ENCODE data around the gene PPP4R3A.
"Not testable (repeated sequence)": the region's sequence is repeated elsewhere in the genome, so short reads cannot be mapped to it uniquely, and the experiment has no call there.

Gene PPP4R3A

GRCh38 chr14:91510171-91511042 is at the start of gene PPP4R3A:
Gene PPP4R3A, minus strand, starts transcription at chr14:91510310. Its CDS starts 663 bp downstream, at chr14:91509647.
- peaks cover 45% of the 10 kb centered on the region for H3K36me3 Mint-ChIP-seq (ENCODE audit: low read depth)
- H3K4me3 Mint-ChIP-seq = peak within 1 kb of the TSS; percentile 93
- peak within 1 kb of the TSS; percentile 100 for H3K27ac Mint-ChIP-seq
- peak; percentile 96 for DNase-seq
- H3K27me3 Mint-ChIP-seq = no peaks in the 10 kb centered on the region
- H3K4me1 Mint-ChIP-seq (ENCODE audit: low read depth) = peaks cover 21% of the 10 kb centered on the region
- H3K9me3 Mint-ChIP-seq = no peaks in the 10 kb centered on the region

GRCh38 chr14:91555531-91555930 is 45.4 kb upstream of the PPP4R3A start:
- no peaks in the 10 kb centered on the region for H3K4me1 Mint-ChIP-seq (ENCODE audit: low read depth)
- H3K9me3 Mint-ChIP-seq = peaks cover 9% of the 10 kb centered on the region
- no peak for DNase-seq
- H3K27ac Mint-ChIP-seq = no peak overlapping the region
- no peaks in the 10 kb centered on the region for H3K36me3 Mint-ChIP-seq (ENCODE audit: low read depth)
- H3K4me3 Mint-ChIP-seq = no peak overlapping the region
- H3K27me3 Mint-ChIP-seq = peaks cover 3% of the 10 kb centered on the region

- Mint-ChIP-seq H3K4me1 (ENCODE audit: low read depth) (no peaks in the 10 kb centered on the region), H3K27ac (no peak overlapping the region), H3K36me3 (ENCODE audit: low read depth) (no peaks in the 10 kb centered on the region), H3K4me3 (no peak overlapping the region), H3K27me3 (peaks cover 3% of the 10 kb centered on the region), H3K9me3 (peaks cover 9% of the 10 kb centered on the region)
- no peak for DNase-seq
These were observed 44.6 kb upstream of the PPP4R3A start for GRCh38 chr14:91554535-91555332.

GRCh38 chr14:91548108-91548507 is 38.0 kb upstream of the PPP4R3A start:
- Mint-ChIP-seq H3K9me3 (no peaks in the 10 kb centered on the region), H3K4me1 (ENCODE audit: low read depth) (no peaks in the 10 kb centered on the region), H3K27ac (no peak overlapping the region), H3K27me3 (no peaks in the 10 kb centered on the region), H3K4me3 (no peak overlapping the region), H3K36me3 (ENCODE audit: low read depth) (no peaks in the 10 kb centered on the region)
- DNase-seq = no peak

GRCh38 chr14:91545946-91546716 is 36.0 kb upstream of the PPP4R3A start:
- Mint-ChIP-seq H3K27ac (no peak overlapping the region), H3K4me1 (ENCODE audit: low read depth) (no peaks in the 10 kb centered on the region), H3K36me3 (ENCODE audit: low read depth) (no peaks in the 10 kb centered on the region), H3K4me3 (no peak overlapping the region), H3K9me3 (peaks cover 14% of the 10 kb centered on the region), H3K27me3 (no peaks in the 10 kb centered on the region)
- no peak for DNase-seq

GRCh38 chr14:91545204-91545603 is 35.1 kb upstream of the PPP4R3A start:
- Mint-ChIP-seq H3K4me1 (ENCODE audit: low read depth) (no peaks in the 10 kb centered on the region), H3K4me3 (no peak overlapping the region), H3K9me3 (peaks cover 20% of the 10 kb centered on the region), H3K27me3 (no peaks in the 10 kb centered on the region), H3K27ac (no peak overlapping the region), H3K36me3 (ENCODE audit: low read depth) (no peaks in the 10 kb centered on the region)
- no peak for DNase-seq

- Mint-ChIP-seq H3K36me3 (ENCODE audit: low read depth) (no peaks in the 10 kb centered on the region), H3K4me3 (no peak overlapping the region), H3K9me3 (peaks cover 15% of the 10 kb centered on the region), H3K27me3 (peaks cover 15% of the 10 kb centered on the region), H3K27ac (no peak overlapping the region), H3K4me1 (ENCODE audit: low read depth) (no peaks in the 10 kb centered on the region)
- DNase-seq = no peak
These were observed 26.2 kb upstream of the PPP4R3A start for GRCh38 chr14:91536327-91536726.

GRCh38 chr14:91534059-91534458 is 23.9 kb upstream of the PPP4R3A start:
- not testable (repeated sequence) for H3K9me3 Mint-ChIP-seq; H3K4me3 Mint-ChIP-seq; H3K4me1 Mint-ChIP-seq (ENCODE audit: low read depth); H3K36me3 Mint-ChIP-seq (ENCODE audit: low read depth); DNase-seq; H3K27ac Mint-ChIP-seq
- peaks cover 15% of the 10 kb centered on the region for H3K27me3 Mint-ChIP-seq

GRCh38 chr14:91533623-91534022 is 23.5 kb upstream of the PPP4R3A start:
- DNase-seq = no peak
- Mint-ChIP-seq H3K9me3 (no peaks in the 10 kb centered on the region), H3K4me3 (no peak overlapping the region), H3K36me3 (ENCODE audit: low read depth) (no peaks in the 10 kb centered on the region), H3K4me1 (ENCODE audit: low read depth) (no peaks in the 10 kb centered on the region), H3K27me3 (peaks cover 15% of the 10 kb centered on the region), H3K27ac (no peak overlapping the region)

GRCh38 chr14:91523972-91524371 is 13.9 kb upstream of the PPP4R3A start:
- Mint-ChIP-seq H3K9me3 (peaks cover 3% of the 10 kb centered on the region), H3K27ac (no peak overlapping the region), H3K4me1 (ENCODE audit: low read depth) (no peaks in the 10 kb centered on the region), H3K27me3 (no peaks in the 10 kb centered on the region), H3K4me3 (no peak overlapping the region), H3K36me3 (ENCODE audit: low read depth) (no peaks in the 10 kb centered on the region)
- no peak for DNase-seq

- H3K27ac Mint-ChIP-seq = no peak overlapping the region
- peaks cover 4% of the 10 kb centered on the region for H3K27me3 Mint-ChIP-seq
- DNase-seq = no peak
- no peaks in the 10 kb centered on the region for H3K4me1 Mint-ChIP-seq (ENCODE audit: low read depth)
- peaks cover 3% of the 10 kb centered on the region for H3K9me3 Mint-ChIP-seq
- no peak overlapping the region for H3K4me3 Mint-ChIP-seq
- no peaks in the 10 kb centered on the region for H3K36me3 Mint-ChIP-seq (ENCODE audit: low read depth)
These were observed 11.0 kb upstream of the PPP4R3A start for GRCh38 chr14:91521061-91521640.

- Mint-ChIP-seq H3K9me3 (peaks cover 3% of the 10 kb centered on the region), H3K4me3 (no peak overlapping the region), H3K36me3 (ENCODE audit: low read depth) (no peaks in the 10 kb centered on the region), H3K27me3 (peaks cover 4% of the 10 kb centered on the region), H3K27ac (no peak overlapping the region), H3K4me1 (ENCODE audit: low read depth) (no peaks in the 10 kb centered on the region)
- no peak for DNase-seq
These were observed 10.0 kb upstream of the PPP4R3A start for GRCh38 chr14:91520138-91520537.

GRCh38 chr14:91519239-91520036 is 9.3 kb upstream of the PPP4R3A start:
- no peak for DNase-seq
- Mint-ChIP-seq H3K9me3 (peaks cover 3% of the 10 kb centered on the region), H3K36me3 (ENCODE audit: low read depth) (no peaks in the 10 kb centered on the region), H3K4me3 (no peak overlapping the region), H3K4me1 (ENCODE audit: low read depth) (no peaks in the 10 kb centered on the region), H3K27ac (no peak overlapping the region), H3K27me3 (peaks cover 4% of the 10 kb centered on the region)

Measured in activated T-cell treated with anti-CD3 and anti-CD28 coated beads, Interleukin-2, amount 50 U/mL, for 24 hours (primary cell).